PC-3 (cell line): ENCODE data around the gene PTPRN2. TPM values are rescaled to one million over a fixed set of nuclear protein-coding genes. Genes with fewer than 3 reads are reported as not detected.

Source experiments
- ATAC-seq: fragments of 200-7000 bp; cut with Tn5 transposase; 2 replicates; pipeline ENCODE4 v1.9.1; 2020; ENCODE audit warnings: mild to moderate bottlenecking, moderate library complexity
- BruUV-seq: library from RNA; stranded (reverse); fragments of 400-500 nt; replicated peaks from 2 replicates; lab custom pipeline; 2021; lab: Mats Ljungman, UMichigan
- CTCF ChIA-PET: fragments of 300-600 bp; sonication (Branson Sonifier 250); formaldehyde crosslinking; loops from one replicate; lab custom pipeline; 2022; ENCODE audit warnings: antibody characterized with exemption; lab: Charles Lee
- POLR2A ChIA-PET: fragments of 300-600 bp; sonication (Branson Sonifier 250); formaldehyde crosslinking; loops from one replicate; lab custom pipeline; 2022; ENCODE audit warnings: antibody characterized with exemption; ENCODE audit not compliant: unreplicated experiment; lab: Charles Lee
- DNase-seq: peaks from one replicate; pipeline ENCODE4 v3.0.0-alpha.2; 2015
- H2AFZ ChIP-seq: fragments of 300-600 bp; sonication (generic); 2 replicates; pipeline ENCODE4 v1.6.0; 2016; ENCODE audit warnings: antibody characterized with exemption, low read length
- H3F3A ChIP-seq: fragments of 300-600 bp; sonication (generic); one replicate; pipeline ENCODE4 v1.6.0; 2017; ENCODE audit warnings: antibody characterized with exemption, low read length, control low read depth, mild to moderate bottlenecking; ENCODE audit not compliant: unreplicated experiment
- H3K27ac ChIP-seq: fragments of 300-600 bp; sonication (generic); 2 replicates; pipeline ENCODE4 v1.5.1; 2016; ENCODE audit warnings: mild to moderate bottlenecking, low read length
- H3K27me3 ChIP-seq: fragments of 300-600 bp; sonication (generic); 2 replicates; pipeline ENCODE4 v1.6.1; 2016; ENCODE audit warnings: low read length, mixed read lengths
- H3K36me3 ChIP-seq: fragments of 300-600 bp; sonication (generic); 2 replicates; pipeline ENCODE4 v1.6.1; 2016; ENCODE audit warnings: low read depth, mixed run types, low read length, mixed read lengths
- H3K4me1 ChIP-seq: fragments of 300-600 bp; sonication (generic); 2 replicates; pipeline ENCODE4 v1.5.1; 2016; ENCODE audit warnings: low read length; ENCODE audit not compliant: insufficient read depth
- H3K4me2 ChIP-seq: fragments of 300-600 bp; sonication (generic); 2 replicates; pipeline ENCODE4 v1.6.0; 2016; ENCODE audit warnings: low read length
- H3K4me3 ChIP-seq: fragments of 300-600 bp; sonication (generic); 2 replicates; pipeline ENCODE4 v1.5.1; 2016; ENCODE audit warnings: mild to moderate bottlenecking, low read length, mixed read lengths
- H3K79me2 ChIP-seq: fragments of 300-600 bp; sonication (generic); 2 replicates; pipeline ENCODE4 v1.6.1; 2017; ENCODE audit warnings: low read length, mixed read lengths
- H3K9ac ChIP-seq: fragments of 300-600 bp; sonication (generic); 2 replicates; pipeline ENCODE4 v1.6.0; 2016; ENCODE audit warnings: mild to moderate bottlenecking, low read length
- H3K9me2 ChIP-seq: fragments of 300-600 bp; sonication (generic); replicated peaks from 2 replicates; pipeline ENCODE4 v1.6.1; 2016; ENCODE audit warnings: mixed run types, low read length, mixed read lengths
- H3K9me3 ChIP-seq: fragments of 300-600 bp; sonication (generic); 2 replicates; pipeline ENCODE4 v1.6.1; 2016; ENCODE audit warnings: low read length, mixed read lengths
- H4K20me1 ChIP-seq: fragments of 300-600 bp; sonication (generic); 2 replicates; pipeline ENCODE4 v1.6.1; 2016; ENCODE audit warnings: low read length, mixed read lengths
- CTCF ChIP-seq: fragments of 300-600 bp; sonication (generic); conservative IDR thresholded peaks from 2 replicates; pipeline ENCODE4 v1.5.1; 2017; ENCODE audit warnings: antibody characterized with exemption, low read depth, mild to moderate bottlenecking, low read length
- EZH2 ChIP-seq: fragments of 300-600 bp; sonication (generic); IDR thresholded peaks from one replicate; pipeline ENCODE4 v1.6.1; 2017; ENCODE audit warnings: antibody characterized with exemption, mild to moderate bottlenecking, low read length; ENCODE audit not compliant: unreplicated experiment
- EZH2phosphoT487 ChIP-seq: fragments of 300-600 bp; sonication (generic); IDR thresholded peaks from 2 replicates; pipeline ENCODE4 v1.6.1; 2018; ENCODE audit warnings: mild to moderate bottlenecking, antibody characterized with exemption, low read length, borderline replicate concordance
- intact Hi-C: fragments of 100-400 bp; cut with micrococcal nuclease; formaldehyde crosslinking; loops from 2 replicates; pipeline ENCODE4 v1.9.0; 2023
- total RNA-seq: library from RNA; depleted of rRNA; stranded (reverse); fragments of >200 nt; gene quantifications from 2 replicates; pipeline ENCODE4 v1.2.3, GENCODE V29; 2014

The PTPRN2 gene
- total RNA-seq, 1 experiment from 2014 or later: 3.2 TPM

- ATAC-seq (no peak), DNase-seq (no peak)
- Histone ChIP-seq H3K79me2 (no peaks in the 10 kb centered on the region), H3K27ac (no peak overlapping the region), H3K4me1 (peaks cover 14% of the 10 kb centered on the region), H3K9me2 (no peaks in the 10 kb centered on the region), H3K4me2 (no peak overlapping the region), H3F3A (no peaks in the 10 kb centered on the region), H3K27me3 (no peaks in the 10 kb centered on the region), H4K20me1 (no peaks in the 10 kb centered on the region), H3K36me3 (no peaks in the 10 kb centered on the region), H3K4me3 (no peak overlapping the region), H3K9ac (no peak overlapping the region), H3K9me3 (no peaks in the 10 kb centered on the region), H2AFZ (no peak overlapping the region)
- intact Hi-C loops: no loop called here
- TF ChIP-seq CTCF (no peak), EZH2phosphoT487 (no peak), EZH2 (no peak)
- BruUV-seq: no TSS peak
- CTCF ChIA-PET: no interaction called here
- POLR2A ChIA-PET: no interaction called here
Observed at GRCh38 chr7:157616931-157617330, 970.7 kb downstream of the PTPRN2 start.

GRCh38 chr7:157616426-157616825 lies 971.2 kb downstream of the PTPRN2 start:
- ChIA-PET POLR2A (no interaction called here), CTCF (no interaction called here)
- Histone ChIP-seq H3F3A (no peaks in the 10 kb centered on the region), H3K9me2 (no peaks in the 10 kb centered on the region), H3K79me2 (no peaks in the 10 kb centered on the region), H3K4me2 (no peak overlapping the region), H2AFZ (no peak overlapping the region), H3K27me3 (no peaks in the 10 kb centered on the region), H3K4me1 (peaks cover 14% of the 10 kb centered on the region), H3K9ac (no peak overlapping the region), H4K20me1 (no peaks in the 10 kb centered on the region), H3K4me3 (no peak overlapping the region), H3K36me3 (no peaks in the 10 kb centered on the region), H3K27ac (no peak overlapping the region), H3K9me3 (no peaks in the 10 kb centered on the region)
- ATAC-seq: no peak
- BruUV-seq: no TSS peak
- TF ChIP-seq CTCF: no peak
- intact Hi-C loops: no loop called here
- no peak for DNase-seq

- CTCF ChIA-PET: no interaction called here
- TF ChIP-seq CTCF: no peak
- TF ChIP-seq EZH2phosphoT487: no peak
- no peak for TF ChIP-seq EZH2
Observed at GRCh38 chr7:157615852-157616251, 971.8 kb downstream of the PTPRN2 start.

More at GRCh38 chr7:157615852-157616251, 971.8 kb downstream of the PTPRN2 start:
- DNase-seq: no peak
- Histone ChIP-seq H3K4me1 (peaks cover 14% of the 10 kb centered on the region), H4K20me1 (no peaks in the 10 kb centered on the region), H3K79me2 (no peaks in the 10 kb centered on the region), H3K27ac (no peak overlapping the region), H3K27me3 (no peaks in the 10 kb centered on the region), H3K9me3 (no peaks in the 10 kb centered on the region), H3K4me2 (no peak overlapping the region), H3F3A (no peaks in the 10 kb centered on the region), H3K9me2 (no peaks in the 10 kb centered on the region), H3K4me3 (no peak overlapping the region), H3K9ac (no peak overlapping the region), H2AFZ (no peak overlapping the region), H3K36me3 (no peaks in the 10 kb centered on the region)
- no peak for ATAC-seq
- BruUV-seq: no TSS peak
- POLR2A ChIA-PET: no interaction called here
- intact Hi-C loops: no loop called here
